IPS-11a (cell line): ENCODE measurements around the gene UXS1.

ENCODE experiments used
- H3K4me3 ChIP-seq: one replicate; pipeline ENCODE4 v1.5.1; 2013; ENCODE audit warnings: low read depth, low read length, control low read depth

UXS1 gene

GRCh38 chr2:106054880-106055655 is 139.0 kb downstream of the UXS1 start:
- H3K4me3 ChIP-seq = no peak overlapping the region

DNA sequence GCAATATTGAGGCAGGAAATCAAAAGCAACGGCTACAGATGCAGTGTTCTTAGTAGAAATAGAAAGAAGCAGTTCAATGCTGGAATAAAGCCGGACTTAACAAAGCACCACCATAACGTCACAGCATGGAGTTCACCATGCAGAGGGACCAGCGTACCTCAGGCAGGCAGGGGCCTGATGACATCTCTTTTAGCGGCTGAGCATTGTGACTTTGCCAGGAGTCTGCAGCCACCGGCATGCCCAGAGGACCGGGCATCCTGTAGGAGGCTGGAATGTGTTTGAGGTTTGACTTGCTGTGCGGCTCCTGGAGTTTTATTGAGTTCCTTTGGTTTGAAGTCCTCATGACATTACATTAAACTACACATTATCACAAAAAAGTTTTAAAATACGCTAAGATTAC is 139.8 kb downstream of the UXS1 start:
- H3K4me3 ChIP-seq = no peak overlapping the region

DNA sequence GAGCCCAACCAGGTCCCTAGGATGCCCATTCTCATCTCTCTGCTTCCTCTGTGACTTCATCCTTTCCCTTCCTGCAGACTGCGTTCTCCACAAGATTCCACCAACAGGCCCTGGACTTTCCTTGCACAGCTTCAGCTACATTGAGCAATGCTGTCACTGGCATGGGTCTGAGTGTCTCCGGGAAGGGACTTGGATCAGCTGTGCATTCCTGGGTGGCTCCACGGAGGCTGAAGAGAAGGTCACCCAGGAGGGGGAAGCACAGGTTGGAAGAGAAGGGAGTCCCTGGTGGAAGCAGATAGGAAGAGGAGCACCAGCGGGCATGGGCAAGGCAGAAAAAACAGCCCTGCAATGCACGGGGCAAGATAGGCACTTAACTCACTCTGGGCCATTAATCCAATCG is 140.5 kb downstream of the UXS1 start:
- H3K4me3 ChIP-seq = no peak overlapping the region

DNA sequence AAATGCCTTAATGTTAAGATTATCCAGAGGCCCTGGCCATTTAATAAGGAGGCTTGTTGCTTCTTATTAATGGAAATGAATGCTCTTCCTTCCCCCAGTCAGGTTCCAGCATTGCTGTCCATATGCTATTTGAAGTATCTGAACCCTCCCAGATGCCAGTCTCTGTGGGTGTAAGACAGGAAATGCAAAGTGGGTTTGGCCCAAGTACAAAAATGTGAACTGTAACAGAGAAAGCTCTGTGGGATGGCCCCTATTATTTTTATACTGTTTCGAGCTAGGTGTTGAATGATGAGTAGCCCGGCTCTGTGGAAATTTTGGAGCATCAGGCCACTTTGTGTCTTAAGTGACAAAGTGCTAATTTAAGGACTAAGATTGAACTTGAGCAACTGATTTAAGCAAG is 141.0 kb downstream of the UXS1 start:
- H3K4me3 ChIP-seq = no peak overlapping the region

- H3K4me3 ChIP-seq = no peak overlapping the region
Observed at GRCh38 chr2:106044859-106045258, 149.2 kb downstream of the UXS1 start.

DNA sequence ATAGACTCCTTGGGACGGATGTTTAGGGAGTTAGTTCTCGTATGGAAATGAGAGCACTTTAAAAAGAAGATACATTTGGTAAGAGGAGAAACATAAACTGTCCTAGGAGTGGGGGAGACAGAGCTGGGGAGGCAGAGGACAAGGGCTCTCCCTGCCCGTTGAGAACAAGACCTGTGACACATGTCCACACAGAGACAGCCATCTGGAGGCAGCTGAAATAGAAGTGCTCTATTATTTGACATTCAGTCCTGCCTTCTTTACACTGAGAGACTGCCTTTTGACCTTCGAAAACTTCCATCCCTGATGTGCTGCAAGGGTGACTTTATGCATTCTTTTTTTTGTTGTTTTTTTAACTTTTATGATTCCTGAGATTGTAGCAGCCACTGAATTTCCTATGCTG is 150.1 kb downstream of the UXS1 start:
- H3K4me3 ChIP-seq = no peak overlapping the region
